ENCODE data around the gene DHRS9. TPM values are rescaled to one million over a fixed set of nuclear protein-coding genes. Genes with fewer than 3 reads are reported as not detected.

Gene DHRS9
- total RNA-seq, 1 experiment from 2014 or later: not detected

DNA sequence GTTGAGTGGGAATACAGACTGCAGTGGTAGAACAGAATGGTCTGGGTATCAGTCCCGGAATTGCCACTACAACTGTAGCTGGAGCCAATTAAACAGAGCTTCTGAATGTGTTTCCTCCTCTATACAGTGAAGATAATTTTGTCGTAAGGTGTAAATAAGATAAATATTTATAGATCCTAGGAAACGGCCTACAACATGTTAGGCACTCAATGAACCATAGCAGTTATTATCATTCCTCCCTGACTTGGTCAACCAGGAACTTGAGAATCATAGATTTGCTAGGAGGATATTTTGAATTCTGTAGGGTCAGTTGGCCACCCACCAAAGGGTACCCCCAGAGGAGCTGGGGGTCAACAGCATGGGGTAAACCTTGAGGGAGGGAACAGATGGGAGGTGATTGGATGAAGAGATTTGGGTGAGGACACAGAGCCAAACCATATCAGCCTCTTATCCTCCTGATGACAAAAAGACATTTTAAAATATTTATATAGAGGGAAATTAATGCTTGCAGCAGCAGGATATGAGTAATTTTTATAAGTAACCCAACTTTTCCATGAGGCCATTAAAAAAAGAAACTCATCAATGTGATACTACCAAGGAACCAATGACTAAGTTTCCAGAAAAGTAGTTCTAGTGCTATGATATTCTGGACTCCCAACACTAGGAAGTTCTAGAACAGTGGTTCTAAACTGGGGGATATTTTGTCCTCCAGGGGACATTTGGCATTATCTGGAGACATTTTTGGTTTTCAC, 4.0 kb downstream of the DHRS9 start:
- intact Hi-C loops (cut with micrococcal nuclease; ENCODE audit: unreplicated experiment): no loop called here
- no peak overlapping the region for H3K4me2 ChIP-seq
- BruUV-seq (replicated peaks): no TSS peak
- H3K79me2 ChIP-seq (ENCODE audit: low read depth): no peaks in the 10 kb centered on the region
- H3K27me3 ChIP-seq (ENCODE audit: insufficient read depth, low read depth): no peaks in the 10 kb centered on the region
- H2AFZ ChIP-seq: no peak overlapping the region
- H3K36me3 ChIP-seq (ENCODE audit: low read depth): no peaks in the 10 kb centered on the region
- TF ChIP-seq EZH2 (IDR thresholded peaks at IDR 0.05; ENCODE audit: low read depth) (no peak), CTCF (conservative IDR thresholded peaks at IDR 0.05) (no peak)
- H3K9me2 ChIP-seq (ENCODE audit: insufficient read depth): no peaks in the 10 kb centered on the region
- no peak overlapping the region for H3K4me3 ChIP-seq
- peaks cover 5% of the 10 kb centered on the region; the same call in 1 of the 2 replicates for H3F3A ChIP-seq (ENCODE audit: insufficient read depth, low read depth)
- H3K9me3 ChIP-seq (ENCODE audit: insufficient read depth, low read depth): no peaks in the 10 kb centered on the region; the same call in 1 of the 2 replicates
- no peak for DNase-seq
- POLR2A ChIA-PET (ENCODE audit: unreplicated experiment): no interaction called here
- CTCF ChIA-PET: no interaction called here
- no peaks in the 10 kb centered on the region for H4K20me1 ChIP-seq (ENCODE audit: insufficient read depth)
- peaks cover 18% of the 10 kb centered on the region for H3K4me1 ChIP-seq (replicated peaks; ENCODE audit: insufficient read depth)
- H3K27ac ChIP-seq: no peak overlapping the region

- POLR2A ChIA-PET (ENCODE audit: unreplicated experiment): no interaction called here
- no peak overlapping the region for H3K4me3 ChIP-seq
Observed at GRCh38 chr2:169073963-169074751, 4.8 kb downstream of the DHRS9 start.

More at GRCh38 chr2:169073963-169074751, 4.8 kb downstream of the DHRS9 start:
- Histone ChIP-seq H2AFZ (no peak overlapping the region), H3F3A (ENCODE audit: insufficient read depth, low read depth) (peaks cover 5% of the 10 kb centered on the region; the same call in 1 of the 2 replicates), H3K4me2 (no peak overlapping the region), H3K79me2 (ENCODE audit: low read depth) (no peaks in the 10 kb centered on the region), H3K9me2 (ENCODE audit: insufficient read depth) (no peaks in the 10 kb centered on the region), H3K27ac (no peak overlapping the region), H4K20me1 (ENCODE audit: insufficient read depth) (no peaks in the 10 kb centered on the region), H3K9me3 (ENCODE audit: insufficient read depth, low read depth) (no peaks in the 10 kb centered on the region; the same call in 1 of the 2 replicates), H3K36me3 (ENCODE audit: low read depth) (no peaks in the 10 kb centered on the region), H3K27me3 (ENCODE audit: insufficient read depth, low read depth) (no peaks in the 10 kb centered on the region), H3K4me1 (replicated peaks; ENCODE audit: insufficient read depth) (peaks cover 13% of the 10 kb centered on the region)
- no peak for DNase-seq
- intact Hi-C loops (cut with micrococcal nuclease; ENCODE audit: unreplicated experiment): no loop called here
- TF ChIP-seq CTCF (conservative IDR thresholded peaks at IDR 0.05) (no peak), EZH2 (IDR thresholded peaks at IDR 0.05; ENCODE audit: low read depth) (no peak)
- CTCF ChIA-PET: interaction anchor here (0.5 kb wide), 1 partner anchor 203 kb away, joined by 8 read pairs; no protein-coding TSS in a partner anchor
- no TSS peak for BruUV-seq (replicated peaks)

Measured in PC-9 (cell line).